ENCODE data around the gene FAHD1. TPM values are rescaled to one million over a fixed set of nuclear protein-coding genes. Genes with fewer than 3 reads are reported as not detected.

Gene FAHD1
- total and polyA plus RNA-seq, 5 donors from 2014 or later = 4.5 to 25.8 (median 19.5) TPM

- peaks cover 0 to 17% (median 8%) of the 10 kb centered on the region in 4 donors for H3K4me1 Mint-ChIP-seq
- Histone ChIP-seq H3K4me1 (ENCODE audit: control insufficient read depth, insufficient read depth, low read length, poor library complexity, severe bottlenecking) (no peaks in the 10 kb centered on the region), H3K27me3 (ENCODE audit: control insufficient read depth, insufficient read depth, low read length) (no peaks in the 10 kb centered on the region), H3K9me3 (ENCODE audit: control insufficient read depth in 2 of 2, low read length in 2 of 2) (no peaks in the 10 kb centered on the region), H3K27ac (ENCODE audit: insufficient read depth, low read length, poor library complexity, severe bottlenecking) (no peak overlapping the region), H3K36me3 (ENCODE audit: control insufficient read depth, insufficient read depth, low read length) (no peaks in the 10 kb centered on the region), H3K4me3 (ENCODE audit: low read depth, low read length) (no peak overlapping the region)
- ATAC-seq (ENCODE audit: low read depth in 2 of 2) (no peak), DNase-seq (no peak)
- H3K27ac Mint-ChIP-seq = no peak overlapping the region
- no peak overlapping the region for H3K4me3 Mint-ChIP-seq
- no peaks in the 10 kb centered on the region for H3K36me3 Mint-ChIP-seq
- H3K27me3 Mint-ChIP-seq = peaks cover 30% of the 10 kb centered on the region
- no peaks in the 10 kb centered on the region for H3K9me3 Mint-ChIP-seq
Observed at GRCh38 chr16:1850981-1851380, 24.0 kb downstream of the FAHD1 start.

DNA sequence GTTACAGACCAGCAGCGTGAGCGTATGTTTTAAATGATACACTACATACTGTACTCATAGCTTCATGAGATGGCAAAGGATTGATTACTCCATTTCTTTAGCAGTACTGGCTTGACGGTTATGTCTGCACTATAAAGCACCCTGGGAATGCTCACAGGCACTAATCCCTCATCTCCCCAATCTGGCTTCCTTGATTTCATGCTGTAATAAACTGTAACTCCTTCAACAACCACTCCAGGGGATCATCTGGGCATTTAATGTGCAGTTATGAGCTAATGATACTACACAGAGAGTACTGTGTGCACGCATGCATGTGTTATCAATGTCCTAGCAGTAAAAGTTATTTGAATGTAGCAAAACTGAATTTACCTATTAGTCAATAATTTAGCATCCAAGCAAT, 24.8 kb downstream of the FAHD1 start:
- Histone ChIP-seq H3K36me3 (ENCODE audit: control insufficient read depth, insufficient read depth, low read length) (no peaks in the 10 kb centered on the region), H3K27ac (ENCODE audit: insufficient read depth, low read length, poor library complexity, severe bottlenecking) (no peak overlapping the region), H3K9me3 (ENCODE audit: control insufficient read depth in 2 of 2, low read length in 2 of 2) (no peaks in the 10 kb centered on the region), H3K27me3 (ENCODE audit: control insufficient read depth, insufficient read depth, low read length) (no peaks in the 10 kb centered on the region), H3K4me1 (ENCODE audit: control insufficient read depth, insufficient read depth, low read length, poor library complexity, severe bottlenecking) (no peaks in the 10 kb centered on the region), H3K4me3 (ENCODE audit: low read depth, low read length) (no peak overlapping the region)
- Mint-ChIP-seq H3K36me3 (no peaks in the 10 kb centered on the region), H3K4me3 (no peak overlapping the region), H3K9me3 (no peaks in the 10 kb centered on the region), H3K27ac (no peak overlapping the region), H3K4me1 (peaks cover 0 to 17% (median 8%) of the 10 kb centered on the region in 4 donors), H3K27me3 (peaks cover 25% of the 10 kb centered on the region)
- no peak for ATAC-seq (ENCODE audit: low read depth in 2 of 2)
- no peak for DNase-seq

- no peak for DNase-seq
- H3K27ac Mint-ChIP-seq = peak overlapping the region in 2 of 3 donors; percentile 21 to 38
- no peak for ATAC-seq (ENCODE audit: low read depth in 2 of 2)
- Histone ChIP-seq H3K36me3 (ENCODE audit: control insufficient read depth, insufficient read depth, low read length) (no peaks in the 10 kb centered on the region), H3K9me3 (ENCODE audit: control insufficient read depth in 2 of 2, low read length in 2 of 2) (no peaks in the 10 kb centered on the region), H3K4me1 (ENCODE audit: control insufficient read depth, insufficient read depth, low read length, poor library complexity, severe bottlenecking) (no peaks in the 10 kb centered on the region), H3K27ac (ENCODE audit: insufficient read depth, low read length, poor library complexity, severe bottlenecking) (no peak overlapping the region), H3K4me3 (ENCODE audit: low read depth, low read length) (no peak overlapping the region), H3K27me3 (ENCODE audit: control insufficient read depth, insufficient read depth, low read length) (peaks cover 12% of the 10 kb centered on the region)
- H3K9me3 Mint-ChIP-seq = no peaks in the 10 kb centered on the region
- no peaks in the 10 kb centered on the region for H3K36me3 Mint-ChIP-seq
- peaks cover 43% of the 10 kb centered on the region for H3K27me3 Mint-ChIP-seq
- H3K4me1 Mint-ChIP-seq = peaks cover 4 to 17% (median 8%) of the 10 kb centered on the region in 4 donors
- no peak overlapping the region for H3K4me3 Mint-ChIP-seq
Observed at GRCh38 chr16:1857433-1858097, 30.6 kb downstream of the FAHD1 start.

DNA sequence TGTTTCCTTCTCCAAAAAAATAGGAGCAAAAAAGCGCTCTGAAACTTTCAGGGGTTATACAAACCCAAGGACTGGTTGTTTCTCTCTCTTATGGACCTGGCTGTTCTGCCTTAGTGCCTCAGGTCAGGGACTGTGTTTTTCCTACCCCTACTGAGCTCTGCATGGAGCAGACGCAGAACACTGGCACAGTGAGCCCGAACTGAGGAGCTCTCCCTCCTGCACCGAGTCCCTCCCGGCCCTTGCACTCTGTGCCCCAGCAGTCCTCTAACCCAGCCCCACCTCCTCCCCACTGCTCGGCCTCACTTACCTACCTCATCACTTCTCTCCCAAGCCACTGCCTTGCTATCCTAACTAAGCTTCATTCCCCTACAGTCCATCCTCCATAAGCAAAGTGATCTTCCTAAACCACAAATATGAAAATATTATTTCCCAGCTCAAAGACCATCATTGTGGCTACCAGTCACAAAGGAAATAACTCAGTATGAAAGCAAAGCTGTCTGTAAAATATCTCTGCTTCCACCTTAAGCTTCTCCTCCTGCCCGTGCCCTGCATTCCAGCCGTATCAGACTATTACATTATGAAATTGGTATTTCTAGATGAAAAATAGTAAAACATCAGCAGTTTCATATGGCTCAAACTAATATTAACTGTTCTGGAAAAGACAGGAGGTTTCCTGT, 31.3 kb downstream of the FAHD1 start:
- Mint-ChIP-seq H3K27ac (no peak overlapping the region), H3K27me3 (peaks cover 41% of the 10 kb centered on the region)
- no peak for ATAC-seq (ENCODE audit: low read depth in 2 of 2)

GRCh38 chr16:1859650-1860049, 32.6 kb downstream of the FAHD1 start:
- Mint-ChIP-seq H3K27me3 (peaks cover 49% of the 10 kb centered on the region), H3K4me3 (no peak overlapping the region), H3K27ac (no peak overlapping the region), H3K9me3 (no peaks in the 10 kb centered on the region), H3K4me1 (peaks cover 4 to 13% (median 8%) of the 10 kb centered on the region in 4 donors), H3K36me3 (no peaks in the 10 kb centered on the region)
- no peaks in the 10 kb centered on the region for H3K4me1 ChIP-seq (ENCODE audit: control insufficient read depth, insufficient read depth, low read length, poor library complexity, severe bottlenecking)
- no peaks in the 10 kb centered on the region for H3K36me3 ChIP-seq (ENCODE audit: control insufficient read depth, insufficient read depth, low read length)
- H3K27me3 ChIP-seq (ENCODE audit: control insufficient read depth, insufficient read depth, low read length) = peaks cover 12% of the 10 kb centered on the region
- DNase-seq = no peak
- H3K4me3 ChIP-seq (ENCODE audit: low read depth, low read length) = no peak overlapping the region
- no peak for ATAC-seq (ENCODE audit: low read depth in 2 of 2)
- H3K9me3 ChIP-seq (ENCODE audit: control insufficient read depth in 2 of 2, low read length in 2 of 2) = no peaks in the 10 kb centered on the region
- H3K27ac ChIP-seq (ENCODE audit: insufficient read depth, low read length, poor library complexity, severe bottlenecking) = no peak overlapping the region

More for the DNA sequence above, 31.3 kb downstream of the FAHD1 start:
- no peak overlapping the region for H3K4me3 ChIP-seq (ENCODE audit: low read depth, low read length)
- H3K27ac ChIP-seq (ENCODE audit: insufficient read depth, low read length, poor library complexity, severe bottlenecking) = no peak overlapping the region
- peaks cover 12% of the 10 kb centered on the region for H3K27me3 ChIP-seq (ENCODE audit: control insufficient read depth, insufficient read depth, low read length)
- no peaks in the 10 kb centered on the region for H3K9me3 ChIP-seq (ENCODE audit: control insufficient read depth in 2 of 2, low read length in 2 of 2)
- Mint-ChIP-seq H3K4me1 (peaks cover 4 to 17% (median 8%) of the 10 kb centered on the region in 4 donors), H3K9me3 (no peaks in the 10 kb centered on the region), H3K36me3 (no peaks in the 10 kb centered on the region), H3K4me3 (no peak overlapping the region)
- no peaks in the 10 kb centered on the region for H3K4me1 ChIP-seq (ENCODE audit: control insufficient read depth, insufficient read depth, low read length, poor library complexity, severe bottlenecking)
- no peak for DNase-seq
- H3K36me3 ChIP-seq (ENCODE audit: control insufficient read depth, insufficient read depth, low read length) = no peaks in the 10 kb centered on the region

- H3K36me3 Mint-ChIP-seq = no peaks in the 10 kb centered on the region
- H3K4me3 ChIP-seq (ENCODE audit: low read depth, low read length) = no peak overlapping the region
- peaks cover 0 to 4% (median 0%) of the 10 kb centered on the region in 4 donors for H3K4me1 Mint-ChIP-seq
- H3K27ac ChIP-seq (ENCODE audit: insufficient read depth, low read length, poor library complexity, severe bottlenecking) = no peak overlapping the region
- peaks cover 12% of the 10 kb centered on the region for H3K27me3 ChIP-seq (ENCODE audit: control insufficient read depth, insufficient read depth, low read length)
- H3K4me1 ChIP-seq (ENCODE audit: control insufficient read depth, insufficient read depth, low read length, poor library complexity, severe bottlenecking) = no peaks in the 10 kb centered on the region
- H3K27ac Mint-ChIP-seq = no peak overlapping the region
- H3K27me3 Mint-ChIP-seq = peaks cover 61% of the 10 kb centered on the region
- DNase-seq = no peak
- no peaks in the 10 kb centered on the region for H3K9me3 Mint-ChIP-seq
- H3K9me3 ChIP-seq (ENCODE audit: control insufficient read depth in 2 of 2, low read length in 2 of 2) = no peaks in the 10 kb centered on the region
- no peak overlapping the region for H3K4me3 Mint-ChIP-seq
- H3K36me3 ChIP-seq (ENCODE audit: control insufficient read depth, insufficient read depth, low read length) = no peaks in the 10 kb centered on the region
- ATAC-seq (ENCODE audit: low read depth in 2 of 2) = no peak
Observed at GRCh38 chr16:1861730-1862129, 34.7 kb downstream of the FAHD1 start.

DNA sequence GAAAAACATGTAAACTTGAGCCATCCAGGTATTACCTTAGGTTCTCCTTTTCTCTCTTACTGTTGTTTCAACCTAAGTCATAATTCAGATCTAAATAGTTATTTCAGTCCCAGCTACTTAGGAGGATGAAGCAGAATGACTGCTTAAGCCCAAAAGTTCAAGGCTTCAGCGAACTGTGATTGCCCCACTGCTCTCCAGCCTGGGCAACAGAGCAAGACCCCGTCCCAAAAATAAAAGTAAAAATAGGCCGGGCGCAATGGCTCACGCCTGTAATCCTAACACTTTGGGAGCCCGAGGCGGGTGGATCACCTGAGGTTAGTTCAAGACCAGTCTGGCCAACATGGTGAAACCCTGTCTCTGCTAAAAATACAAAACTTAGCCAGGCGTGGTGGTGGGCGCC, 35.4 kb downstream of the FAHD1 start:
- H3K4me1 Mint-ChIP-seq = peaks cover 0 to 2% (median 0%) of the 10 kb centered on the region in 4 donors
- no peak for DNase-seq
- no peak overlapping the region for H3K4me3 Mint-ChIP-seq
- Histone ChIP-seq H3K4me1 (ENCODE audit: control insufficient read depth, insufficient read depth, low read length, poor library complexity, severe bottlenecking) (no peaks in the 10 kb centered on the region), H3K9me3 (ENCODE audit: control insufficient read depth in 2 of 2, low read length in 2 of 2) (no peaks in the 10 kb centered on the region), H3K36me3 (ENCODE audit: control insufficient read depth, insufficient read depth, low read length) (no peaks in the 10 kb centered on the region), H3K27me3 (ENCODE audit: control insufficient read depth, insufficient read depth, low read length) (peaks cover 11% of the 10 kb centered on the region), H3K27ac (ENCODE audit: insufficient read depth, low read length, poor library complexity, severe bottlenecking) (no peak overlapping the region), H3K4me3 (ENCODE audit: low read depth, low read length) (no peak overlapping the region)
- H3K27me3 Mint-ChIP-seq = peaks cover 61% of the 10 kb centered on the region
- H3K27ac Mint-ChIP-seq = no peak overlapping the region
- no peak for ATAC-seq (ENCODE audit: low read depth in 2 of 2)
- no peaks in the 10 kb centered on the region for H3K36me3 Mint-ChIP-seq
- H3K9me3 Mint-ChIP-seq = no peaks in the 10 kb centered on the region

Data from CD4-positive, CD25-positive, alpha-beta regulatory T cell (primary cell).